Measurements from ENCODE around the gene VASH1.
A peak's percentile ranks its signal among the peaks of the same experiment; 100 is the strongest.

VASH1 gene

DNA sequence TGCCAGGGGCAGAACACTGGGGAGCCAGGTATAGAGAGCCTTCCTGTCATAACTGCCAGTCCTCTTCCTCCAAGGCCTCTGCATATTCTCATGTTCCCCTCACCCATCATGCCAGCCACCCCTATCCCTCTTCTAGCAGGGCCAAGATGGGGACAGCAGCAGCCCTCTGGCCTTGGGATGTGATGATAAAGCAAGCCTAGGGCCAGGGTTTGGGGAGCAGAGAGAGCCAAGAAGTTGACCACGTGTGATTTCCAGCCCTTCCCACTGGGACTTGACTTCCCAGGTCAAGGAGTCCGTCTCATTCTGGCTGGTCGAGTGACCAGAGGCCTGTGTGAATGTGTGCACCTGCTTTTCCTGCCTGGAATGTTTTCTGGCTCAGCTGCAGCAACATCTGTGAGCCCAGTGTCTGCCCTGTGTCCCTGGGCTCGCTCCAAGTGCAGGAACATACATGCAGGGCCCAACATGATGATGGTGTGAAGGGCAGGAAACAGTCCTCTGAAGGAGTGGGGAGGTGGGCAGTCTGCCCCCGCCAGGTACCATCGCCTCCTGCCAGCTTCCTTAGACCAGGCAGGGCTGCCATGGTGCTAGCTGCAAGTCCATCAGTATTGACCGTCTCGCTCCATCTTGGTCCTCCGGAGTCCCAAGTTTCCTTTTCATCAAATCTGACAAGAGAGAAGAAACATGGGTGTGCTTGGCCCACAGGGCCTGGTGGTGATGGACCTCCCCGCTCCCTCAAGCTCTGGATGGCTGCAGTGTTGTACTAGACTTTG is 21.0 kb downstream of the VASH1 start:
- TF ChIP-seq, protein P1, sequence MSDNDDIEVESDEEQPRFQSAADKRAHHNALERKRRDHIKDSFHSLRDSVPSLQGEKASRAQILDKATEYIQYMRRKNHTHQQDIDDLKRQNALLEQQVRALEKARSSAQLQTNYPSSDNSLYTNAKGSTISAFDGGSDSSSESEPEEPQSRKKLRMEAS (IDR thresholded peaks at IDR 0.05), result no peak
- TF ChIP-seq TEAD4 (IDR thresholded peaks at IDR 0.05) (no peak), CEBPB (IDR thresholded peaks at IDR 0.05) (no peak), FOXM1 (IDR thresholded peaks at IDR 0.05; ENCODE audit: borderline replicate concordance, low read depth) (no peak), USF1 (IDR thresholded peaks at IDR 0.05) (no peak), EGR1 (IDR thresholded peaks at IDR 0.05) (no peak), RAD21 (IDR thresholded peaks at IDR 0.05; ENCODE audit: low read depth) (no peak), EP300 (IDR thresholded peaks at IDR 0.05; ENCODE audit: borderline replicate concordance) (no peak), TAF1 (IDR thresholded peaks at IDR 0.05; ENCODE audit: low read depth) (no peak), ZBTB7A (IDR thresholded peaks at IDR 0.05; ENCODE audit: low read depth) (no peak), NFIC (IDR thresholded peaks at IDR 0.05) (no peak), TCF12 (IDR thresholded peaks at IDR 0.05; ENCODE audit: low read depth) (no peak), YY1 (IDR thresholded peaks at IDR 0.05; ENCODE audit: low read depth) (no peak), CREB1 (IDR thresholded peaks at IDR 0.05; ENCODE audit: low read depth) (no peak)
- TF ChIP-seq, protein P2, sequence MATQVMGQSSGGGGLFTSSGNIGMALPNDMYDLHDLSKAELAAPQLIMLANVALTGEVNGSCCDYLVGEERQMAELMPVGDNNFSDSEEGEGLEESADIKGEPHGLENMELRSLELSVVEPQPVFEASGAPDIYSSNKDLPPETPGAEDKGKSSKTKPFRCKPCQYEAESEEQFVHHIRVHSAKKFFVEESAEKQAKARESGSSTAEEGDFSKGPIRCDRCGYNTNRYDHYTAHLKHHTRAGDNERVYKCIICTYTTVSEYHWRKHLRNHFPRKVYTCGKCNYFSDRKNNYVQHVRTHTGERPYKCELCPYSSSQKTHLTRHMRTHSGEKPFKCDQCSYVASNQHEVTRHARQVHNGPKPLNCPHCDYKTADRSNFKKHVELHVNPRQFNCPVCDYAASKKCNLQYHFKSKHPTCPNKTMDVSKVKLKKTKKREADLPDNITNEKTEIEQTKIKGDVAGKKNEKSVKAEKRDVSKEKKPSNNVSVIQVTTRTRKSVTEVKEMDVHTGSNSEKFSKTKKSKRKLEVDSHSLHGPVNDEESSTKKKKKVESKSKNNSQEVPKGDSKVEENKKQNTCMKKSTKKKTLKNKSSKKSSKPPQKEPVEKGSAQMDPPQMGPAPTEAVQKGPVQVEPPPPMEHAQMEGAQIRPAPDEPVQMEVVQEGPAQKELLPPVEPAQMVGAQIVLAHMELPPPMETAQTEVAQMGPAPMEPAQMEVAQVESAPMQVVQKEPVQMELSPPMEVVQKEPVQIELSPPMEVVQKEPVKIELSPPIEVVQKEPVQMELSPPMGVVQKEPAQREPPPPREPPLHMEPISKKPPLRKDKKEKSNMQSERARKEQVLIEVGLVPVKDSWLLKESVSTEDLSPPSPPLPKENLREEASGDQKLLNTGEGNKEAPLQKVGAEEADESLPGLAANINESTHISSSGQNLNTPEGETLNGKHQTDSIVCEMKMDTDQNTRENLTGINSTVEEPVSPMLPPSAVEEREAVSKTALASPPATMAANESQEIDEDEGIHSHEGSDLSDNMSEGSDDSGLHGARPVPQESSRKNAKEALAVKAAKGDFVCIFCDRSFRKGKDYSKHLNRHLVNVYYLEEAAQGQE (IDR thresholded peaks at IDR 0.05; ENCODE audit: low read depth), result no peak

- no peak for TF ChIP-seq CEBPB (IDR thresholded peaks at IDR 0.05)
- TF ChIP-seq TCF12 (IDR thresholded peaks at IDR 0.05; ENCODE audit: low read depth), result no peak
- TF ChIP-seq USF1 (IDR thresholded peaks at IDR 0.05), result no peak
- no peak for TF ChIP-seq TEAD4 (IDR thresholded peaks at IDR 0.05)
- no peak for TF ChIP-seq TAF1 (IDR thresholded peaks at IDR 0.05; ENCODE audit: low read depth)
- TF ChIP-seq ZBTB7A (IDR thresholded peaks at IDR 0.05; ENCODE audit: low read depth), result no peak
- no peak for TF ChIP-seq RAD21 (IDR thresholded peaks at IDR 0.05; ENCODE audit: low read depth)
These were observed 21.8 kb downstream of the VASH1 start for GRCh38 chr14:76782885-76783566.

- TF ChIP-seq ZBTB7A (IDR thresholded peaks at IDR 0.05; ENCODE audit: low read depth) (no peak), FOXM1 (IDR thresholded peaks at IDR 0.05; ENCODE audit: borderline replicate concordance, low read depth) (no peak), USF1 (IDR thresholded peaks at IDR 0.05) (no peak), CREB1 (IDR thresholded peaks at IDR 0.05; ENCODE audit: low read depth) (no peak)
These were observed 23.1 kb downstream of the VASH1 start for GRCh38 chr14:76784266-76784874.

GRCh38 chr14:76784881-76785280 is 23.6 kb downstream of the VASH1 start:
- TF ChIP-seq TAF1 (IDR thresholded peaks at IDR 0.05; ENCODE audit: low read depth) (no peak), RAD21 (IDR thresholded peaks at IDR 0.05; ENCODE audit: low read depth) (peak; percentile 73)
- TF ChIP-seq, protein P2 (IDR thresholded peaks at IDR 0.05; ENCODE audit: low read depth), result no peak

DNA sequence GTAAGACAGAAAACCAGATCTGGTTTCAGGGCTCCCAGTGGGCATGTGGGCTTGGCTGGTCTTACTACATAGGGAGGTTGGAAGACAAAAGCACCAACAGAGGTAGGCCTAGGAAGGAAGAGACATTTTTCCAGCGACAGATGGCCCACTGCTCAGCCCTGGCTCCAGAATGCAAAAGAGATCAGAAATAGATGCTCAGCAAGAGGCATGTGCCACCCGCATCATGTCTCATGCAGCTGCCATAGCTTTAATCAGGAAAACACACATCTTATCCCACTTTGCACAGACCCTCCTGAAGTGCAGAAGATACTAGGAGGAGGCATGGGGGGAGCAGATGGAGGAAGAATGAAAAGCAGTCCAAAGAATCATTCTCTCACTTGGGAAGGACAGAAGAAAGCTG is 25.3 kb downstream of the VASH1 start:
- TF ChIP-seq CEBPB (IDR thresholded peaks at IDR 0.05) (no peak), NFIC (IDR thresholded peaks at IDR 0.05) (no peak), ZBTB7A (IDR thresholded peaks at IDR 0.05; ENCODE audit: low read depth) (no peak), YY1 (IDR thresholded peaks at IDR 0.05; ENCODE audit: low read depth) (no peak), RAD21 (IDR thresholded peaks at IDR 0.05; ENCODE audit: low read depth) (no peak), TCF12 (IDR thresholded peaks at IDR 0.05; ENCODE audit: low read depth) (no peak), TAF1 (IDR thresholded peaks at IDR 0.05; ENCODE audit: low read depth) (no peak), EGR1 (IDR thresholded peaks at IDR 0.05) (no peak), CREB1 (IDR thresholded peaks at IDR 0.05; ENCODE audit: low read depth) (no peak), TEAD4 (IDR thresholded peaks at IDR 0.05) (no peak), EP300 (IDR thresholded peaks at IDR 0.05; ENCODE audit: borderline replicate concordance) (no peak), USF1 (IDR thresholded peaks at IDR 0.05) (no peak), FOXM1 (IDR thresholded peaks at IDR 0.05; ENCODE audit: borderline replicate concordance, low read depth) (no peak)
- TF ChIP-seq, protein P1 (IDR thresholded peaks at IDR 0.05), result no peak
- TF ChIP-seq, protein P2 (IDR thresholded peaks at IDR 0.05; ENCODE audit: low read depth), result no peak
